Stimulated activated naive CD8-positive, alpha-beta T cell treated with anti-CD3 and anti-CD28 coated beads, Interleukin-15, Interleukin-2, amounts not matched to agents 100 U/mL and 50 U/mL, for 24 hours (primary cell): Measurements from ENCODE around the gene CEP112.

Experiments
- ATAC-seq: fragments of 150-1000 bp; cut with Tn5 transposase; one replicate; pipeline ENCODE4 v1.10.0; 2021
- DNase-seq: peaks from one replicate; pipeline ENCODE4 v3.0.0; 2021

The CEP112 gene

DNA sequence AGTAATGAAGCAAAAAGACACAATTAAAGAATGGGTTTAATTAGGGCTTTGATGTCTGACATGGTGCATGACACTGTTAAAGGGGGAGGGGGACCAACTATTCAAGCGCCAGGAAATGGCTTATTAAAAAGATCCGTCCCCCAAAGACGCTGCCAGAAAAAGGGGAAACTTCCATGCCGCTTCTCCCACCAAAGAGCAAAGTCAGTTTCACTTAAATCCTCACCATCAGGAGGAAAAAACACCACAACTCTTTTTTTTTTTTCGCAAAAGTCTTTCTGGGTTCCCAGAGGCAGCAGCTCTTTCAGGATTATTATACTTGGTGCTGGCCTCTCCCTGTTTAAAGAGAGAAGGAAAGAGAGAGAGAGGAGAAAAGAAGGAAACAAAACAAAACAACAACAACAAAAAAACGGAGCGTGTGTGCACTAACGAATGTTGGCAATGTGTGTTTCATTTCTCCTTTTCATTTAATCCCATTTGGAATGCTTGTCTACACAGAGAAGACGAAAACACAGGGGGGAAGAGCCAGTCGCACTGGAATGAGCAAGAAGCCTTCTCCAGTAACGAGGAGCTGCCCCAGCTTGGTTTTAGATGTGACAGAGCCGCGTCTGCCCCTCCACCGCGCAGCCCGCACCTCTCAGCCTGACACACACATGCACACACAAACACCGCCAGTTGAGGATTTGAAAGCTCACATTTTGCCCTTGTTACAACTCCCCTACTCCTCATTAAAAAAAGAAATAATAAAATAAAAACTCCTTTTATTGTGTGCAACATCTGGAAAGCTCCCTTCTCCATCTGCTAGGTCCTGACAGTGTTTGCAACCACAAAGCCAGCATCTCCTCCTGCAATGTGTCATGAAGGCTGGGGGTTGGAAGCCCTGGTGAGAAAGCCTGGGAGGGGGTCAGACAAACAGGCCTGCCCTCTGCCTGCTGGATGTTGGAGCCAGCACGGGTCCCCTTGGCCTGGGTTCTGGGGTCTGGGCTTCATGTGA is 597.8 kb downstream of the CEP112 start:
- ATAC-seq (peak; percentile 50), DNase-seq (peak; percentile 24)

DNA sequence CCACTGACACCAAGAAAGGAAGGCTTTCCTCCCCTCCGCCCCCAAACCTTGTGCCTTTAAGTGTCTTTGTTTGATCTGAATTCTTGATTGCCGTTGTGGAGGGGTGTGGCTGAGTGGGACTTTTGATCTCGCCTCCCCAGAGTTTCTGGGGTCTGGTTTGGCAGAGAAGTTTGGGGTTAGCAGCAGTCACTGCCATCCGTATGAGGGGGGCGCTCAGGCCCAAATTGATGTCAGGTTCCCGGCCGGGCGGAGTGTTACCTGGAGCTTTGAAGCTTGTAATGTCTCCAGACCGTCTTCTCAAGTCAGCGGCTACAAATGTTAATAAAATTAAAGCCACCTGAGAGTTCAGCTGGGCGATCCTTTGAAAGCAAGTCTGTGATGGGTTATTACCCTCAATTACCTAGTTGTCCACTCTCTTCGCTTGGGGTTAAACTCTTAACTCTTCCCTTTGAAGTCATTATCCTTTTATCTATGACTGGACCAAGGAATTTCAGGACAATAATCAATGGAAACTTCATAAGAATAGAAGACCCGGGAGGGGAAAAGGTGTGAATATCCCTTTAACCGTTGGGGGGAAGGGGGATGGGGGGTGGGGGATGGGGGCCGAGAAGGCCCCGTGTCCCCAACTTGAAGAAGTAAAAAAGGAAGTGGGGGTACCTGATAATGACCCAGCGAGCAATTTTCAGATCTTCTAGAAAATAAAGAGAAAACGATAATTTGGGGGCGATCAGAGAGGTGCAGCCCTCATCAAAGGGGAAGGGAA is 598.7 kb downstream of the CEP112 start:
- no peak for ATAC-seq

DNA sequence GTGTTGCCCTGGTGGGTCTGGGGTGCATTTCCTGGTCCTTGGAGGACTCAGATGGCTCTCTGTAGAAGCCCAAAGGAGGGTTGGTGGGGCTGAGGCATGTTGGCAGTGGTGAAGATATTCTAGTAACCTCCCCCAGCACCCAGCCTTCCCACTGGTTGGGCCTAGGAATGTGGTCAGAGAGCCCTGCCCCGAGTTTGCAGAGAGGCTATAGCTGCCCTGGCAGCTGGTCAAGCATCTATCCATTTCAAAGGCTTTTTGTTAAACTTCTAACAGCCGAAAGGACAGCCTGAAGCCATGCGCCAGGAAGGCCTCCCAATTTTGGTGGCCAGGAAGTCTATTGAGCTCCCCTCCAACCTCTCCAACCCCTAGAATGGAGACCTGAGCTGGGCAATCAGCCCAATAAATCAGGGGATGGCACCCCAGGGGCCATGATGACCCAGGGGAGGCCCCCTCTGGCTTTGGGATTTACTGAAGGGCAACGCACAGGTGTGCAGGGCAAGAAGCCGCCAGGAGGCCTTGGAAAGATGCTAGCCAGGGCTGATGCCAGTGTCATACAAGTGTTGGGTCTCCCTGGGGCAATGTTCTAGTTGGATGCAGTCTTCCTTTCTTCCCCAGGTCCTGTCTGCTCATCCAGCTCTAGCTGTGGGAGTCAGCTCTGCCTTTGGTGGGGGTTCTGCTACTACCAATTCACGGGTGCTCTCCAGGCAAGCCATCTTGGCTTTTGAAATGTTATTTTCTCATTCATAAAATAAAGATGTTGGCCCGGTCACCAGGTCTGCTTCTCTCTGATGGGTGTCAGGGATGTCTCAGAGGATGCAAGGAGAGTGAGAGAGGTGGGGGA is 599.6 kb downstream of the CEP112 start:
- ATAC-seq, result no peak
- no peak for DNase-seq

More for the DNA sequence above, 598.7 kb downstream of the CEP112 start:
- DNase-seq, result no peak

DNA sequence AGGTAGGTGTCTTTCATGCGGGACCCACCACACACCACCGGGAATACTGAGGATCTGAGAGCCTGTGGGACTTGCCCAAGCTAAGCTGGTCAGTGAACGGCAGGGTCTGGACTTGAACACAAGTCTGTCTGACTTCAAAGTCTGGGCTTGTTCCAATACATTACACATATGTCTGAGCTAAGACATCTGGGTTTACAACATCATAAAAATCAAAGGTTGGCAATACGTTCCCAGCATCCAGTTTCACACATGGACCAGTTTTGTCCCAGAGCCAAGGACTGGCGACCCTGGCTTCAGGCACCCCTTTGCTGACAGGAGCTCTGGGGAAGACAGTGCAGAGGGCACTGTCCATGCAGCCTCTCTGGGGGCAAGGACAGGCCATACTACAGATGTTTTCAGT is 602.6 kb downstream of the CEP112 start:
- DNase-seq, result no peak
- no peak for ATAC-seq

DNA sequence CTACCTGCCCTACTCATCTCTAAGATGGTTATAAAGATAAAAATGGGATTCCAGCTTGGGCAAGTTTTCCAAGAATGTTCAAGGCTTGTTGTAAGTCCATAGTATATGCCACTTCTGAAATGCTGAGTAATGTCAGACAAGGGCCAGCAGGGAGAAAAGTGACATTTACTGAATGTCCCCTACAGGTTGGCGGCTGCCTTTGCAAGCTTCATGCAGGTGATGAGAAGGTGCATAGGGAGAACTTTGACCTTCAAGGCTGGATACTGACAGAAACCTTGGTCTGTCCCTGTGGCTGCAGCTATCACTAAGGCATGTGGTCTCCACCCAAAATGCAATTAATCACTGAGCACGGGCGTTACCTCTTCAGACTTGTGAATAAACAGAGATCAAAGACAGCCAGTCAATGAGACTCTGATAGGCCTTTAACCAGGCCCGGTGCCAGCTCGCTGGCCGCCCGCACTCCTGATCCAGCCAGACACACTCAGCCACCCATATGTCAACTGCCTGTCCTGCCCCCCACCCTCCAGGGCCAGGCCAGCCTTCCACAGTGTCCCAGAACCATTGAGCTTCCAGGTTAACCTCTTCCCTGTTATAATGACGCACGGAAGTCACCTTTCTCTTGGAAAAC is 603.6 kb downstream of the CEP112 start:
- ATAC-seq (no peak), DNase-seq (no peak)

DNA sequence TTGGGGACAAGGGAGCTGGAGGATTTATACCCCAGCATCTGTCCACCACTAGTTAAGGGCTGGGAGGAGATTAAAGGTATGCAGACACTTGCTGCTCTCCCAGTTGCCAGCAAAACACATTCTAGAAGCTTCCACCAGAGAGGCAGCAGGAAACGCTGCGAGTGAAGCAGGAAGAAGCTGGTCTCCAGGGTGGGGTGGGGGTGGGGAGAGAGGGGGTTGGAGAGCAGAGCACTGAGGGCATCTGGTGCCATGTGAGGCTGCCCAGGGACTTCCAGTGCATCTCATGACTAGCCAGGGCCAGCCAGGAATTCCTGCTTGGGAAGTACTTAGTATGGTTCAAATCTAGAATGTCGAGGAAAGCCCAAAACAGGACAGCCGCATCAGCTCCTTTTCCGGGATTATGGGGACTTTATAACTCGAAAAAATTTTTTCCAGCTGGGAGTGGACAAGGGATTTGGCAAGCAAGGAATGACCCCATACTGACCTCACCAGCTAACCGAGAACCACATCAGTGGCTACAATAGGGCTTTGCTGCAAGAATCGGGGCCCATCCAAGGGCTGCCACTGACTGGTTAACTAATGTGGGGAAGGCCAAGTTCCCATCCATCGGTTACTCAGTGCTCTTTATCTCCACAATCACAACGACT is 604.3 kb downstream of the CEP112 start:
- no peak for DNase-seq
- no peak for ATAC-seq

DNA sequence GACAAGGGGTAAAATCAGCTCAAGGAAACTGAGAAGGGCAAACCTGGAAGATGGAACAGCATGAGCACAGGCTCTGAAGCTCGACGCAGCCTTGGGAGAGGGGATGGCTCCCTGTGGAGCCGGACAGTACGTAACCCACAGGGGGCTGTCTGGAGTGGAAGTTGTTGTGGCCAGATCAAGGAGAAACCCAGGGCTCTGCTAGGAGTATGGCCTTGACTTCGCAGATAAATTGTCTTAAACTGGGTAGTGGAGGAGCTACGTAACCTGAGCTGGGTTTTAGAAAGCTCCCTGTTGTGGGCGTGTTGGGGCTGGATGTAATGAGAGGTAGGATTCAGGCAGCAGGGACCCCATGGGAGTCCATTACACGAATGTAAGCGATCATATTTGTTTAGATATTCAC is 605.0 kb downstream of the CEP112 start:
- DNase-seq (no peak), ATAC-seq (no peak)
